GM21360 (cell line): ENCODE results near the gene CSF3.

ENCODE experiments used
- ATAC-seq: cut with Tn5 transposase; IDR thresholded peaks from one replicate; pipeline ENCODE4 v1.9.1; 2021; ENCODE audit warnings: mild to moderate bottlenecking, moderate library complexity; ENCODE audit not compliant: unreplicated experiment

CSF3 gene, protein sequence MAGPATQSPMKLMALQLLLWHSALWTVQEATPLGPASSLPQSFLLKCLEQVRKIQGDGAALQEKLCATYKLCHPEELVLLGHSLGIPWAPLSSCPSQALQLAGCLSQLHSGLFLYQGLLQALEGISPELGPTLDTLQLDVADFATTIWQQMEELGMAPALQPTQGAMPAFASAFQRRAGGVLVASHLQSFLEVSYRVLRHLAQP

DNA sequence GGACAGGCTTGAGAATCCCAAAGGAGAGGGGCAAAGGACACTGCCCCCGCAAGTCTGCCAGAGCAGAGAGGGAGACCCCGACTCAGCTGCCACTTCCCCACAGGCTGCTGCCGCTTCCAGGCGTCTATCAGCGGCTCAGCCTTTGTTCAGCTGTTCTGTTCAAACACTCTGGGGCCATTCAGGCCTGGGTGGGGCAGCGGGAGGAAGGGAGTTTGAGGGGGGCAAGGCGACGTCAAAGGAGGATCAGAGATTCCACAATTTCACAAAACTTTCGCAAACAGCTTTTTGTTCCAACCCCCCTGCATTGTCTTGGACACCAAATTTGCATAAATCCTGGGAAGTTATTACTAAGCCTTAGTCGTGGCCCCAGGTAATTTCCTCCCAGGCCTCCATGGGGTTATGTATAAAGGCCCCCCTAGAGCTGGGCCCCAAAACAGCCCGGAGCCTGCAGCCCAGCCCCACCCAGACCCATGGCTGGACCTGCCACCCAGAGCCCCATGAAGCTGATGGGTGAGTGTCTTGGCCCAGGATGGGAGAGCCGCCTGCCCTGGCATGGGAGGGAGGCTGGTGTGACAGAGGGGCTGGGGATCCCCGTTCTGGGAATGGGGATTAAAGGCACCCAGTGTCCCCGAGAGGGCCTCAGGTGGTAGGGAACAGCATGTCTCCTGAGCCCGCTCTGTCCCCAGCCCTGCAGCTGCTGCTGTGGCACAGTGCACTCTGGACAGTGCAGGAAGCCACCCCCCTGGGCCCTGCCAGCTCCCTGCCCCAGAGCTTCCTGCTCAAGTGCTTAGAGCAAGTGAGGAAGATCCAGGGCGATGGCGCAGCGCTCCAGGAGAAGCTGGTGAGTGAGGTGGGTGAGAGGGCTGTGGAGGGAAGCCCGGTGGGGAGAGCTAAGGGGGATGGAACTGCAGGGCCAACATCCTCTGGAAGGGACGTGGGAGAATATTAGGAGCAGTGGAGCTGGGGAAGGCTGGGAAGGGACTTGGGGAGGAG, at the start of gene CSF3:
CSF3 (plus strand) TSS at position 436 of the 993 bp plus-strand sequence; CDS start at position 471, 35 bp downstream.
- no peak for ATAC-seq

DNA sequence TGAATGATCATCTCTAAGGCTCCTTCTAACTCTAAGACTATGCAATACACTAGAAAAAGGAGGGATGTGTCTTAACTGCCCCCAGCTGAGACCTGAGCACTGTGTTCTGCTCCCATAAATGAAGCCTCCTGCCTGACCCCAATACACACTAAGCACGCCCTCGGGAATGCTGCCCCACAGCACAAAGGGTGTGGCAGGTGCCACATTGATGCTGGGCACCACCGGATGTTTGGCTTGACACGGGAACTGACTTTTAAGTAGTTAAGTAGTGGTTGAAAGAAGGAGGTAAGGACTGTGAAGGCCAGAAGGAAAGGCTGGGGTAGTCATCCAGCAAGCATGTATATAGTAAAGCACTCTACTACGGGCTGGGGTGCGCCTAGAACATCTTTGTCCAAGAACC, 48.5 kb upstream of the CSF3 start:
- no peak for ATAC-seq

- ATAC-seq, result no peak
These were observed 46.5 kb upstream of the CSF3 start for GRCh38 chr17:39968761-39969160.

- ATAC-seq, result no peak
These were observed 45.9 kb upstream of the CSF3 start for GRCh38 chr17:39969375-39969774.

GRCh38 chr17:39970157-39970692, 45.0 kb upstream of the CSF3 start:
- ATAC-seq, result no peak

GRCh38 chr17:39971076-39971603, 44.1 kb upstream of the CSF3 start:
- no peak for ATAC-seq

DNA sequence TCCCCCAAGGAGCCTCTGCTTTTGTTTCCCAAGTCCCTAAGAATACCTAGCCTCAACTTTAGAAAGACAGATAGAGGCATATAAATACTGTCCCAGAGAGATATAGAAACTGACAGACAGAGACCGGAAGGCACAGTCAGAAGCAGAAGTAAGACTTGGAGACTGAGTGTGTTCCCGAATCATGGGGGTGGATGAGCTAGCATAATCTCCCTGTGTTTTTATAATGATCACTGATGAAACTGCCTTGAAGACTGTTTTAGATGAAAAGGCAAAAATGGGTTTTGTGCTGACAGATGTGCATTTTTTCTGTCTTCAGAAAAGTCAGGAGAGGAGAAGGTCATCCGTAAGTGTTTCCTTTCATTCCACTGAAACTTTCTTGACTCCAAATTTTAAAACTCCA, 43.0 kb upstream of the CSF3 start:
- no peak for ATAC-seq

DNA sequence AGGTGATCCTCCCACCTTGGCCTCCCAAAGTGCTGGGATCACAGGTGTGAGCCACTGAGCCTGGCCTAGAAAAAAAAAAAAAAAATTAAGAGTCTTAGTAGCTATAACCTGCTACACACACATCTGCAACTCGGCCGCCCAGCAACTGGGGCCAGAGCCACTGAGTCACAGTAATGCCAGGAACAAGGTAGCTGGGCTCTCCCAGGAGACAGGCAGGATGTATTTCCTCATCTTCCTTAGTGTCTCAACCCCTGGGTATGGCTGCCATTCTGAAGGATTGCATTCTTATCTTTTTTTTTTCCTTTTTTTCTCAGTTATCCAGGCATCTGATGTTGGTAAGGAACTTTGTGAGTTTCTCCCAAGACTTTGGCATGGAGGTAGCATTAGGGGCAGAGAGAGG, 41.7 kb upstream of the CSF3 start:
- ATAC-seq, result no peak

DNA sequence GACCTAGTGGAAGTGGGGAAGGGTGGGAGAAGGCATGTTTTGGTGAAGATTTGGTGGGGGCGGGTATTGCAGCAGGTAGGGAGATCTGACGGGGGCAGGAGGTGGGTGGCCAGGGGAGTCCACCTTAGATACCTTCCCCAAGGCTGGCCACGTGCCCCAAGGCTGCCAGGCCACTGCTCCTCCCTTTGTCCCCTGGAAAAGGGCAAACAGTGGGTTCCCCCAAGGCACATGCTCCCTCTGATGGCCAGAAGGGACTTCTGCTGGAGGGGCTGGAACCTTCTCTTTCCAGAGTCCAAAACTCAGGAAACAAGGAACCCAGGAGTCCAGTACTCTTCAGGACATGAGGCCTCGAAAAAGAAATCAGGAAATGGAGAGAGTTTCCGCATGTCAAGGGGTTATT, 40.8 kb upstream of the CSF3 start:
- ATAC-seq, result no peak

- ATAC-seq, result no peak
These were observed 39.4 kb upstream of the CSF3 start for GRCh38 chr17:39975801-39976200.

DNA sequence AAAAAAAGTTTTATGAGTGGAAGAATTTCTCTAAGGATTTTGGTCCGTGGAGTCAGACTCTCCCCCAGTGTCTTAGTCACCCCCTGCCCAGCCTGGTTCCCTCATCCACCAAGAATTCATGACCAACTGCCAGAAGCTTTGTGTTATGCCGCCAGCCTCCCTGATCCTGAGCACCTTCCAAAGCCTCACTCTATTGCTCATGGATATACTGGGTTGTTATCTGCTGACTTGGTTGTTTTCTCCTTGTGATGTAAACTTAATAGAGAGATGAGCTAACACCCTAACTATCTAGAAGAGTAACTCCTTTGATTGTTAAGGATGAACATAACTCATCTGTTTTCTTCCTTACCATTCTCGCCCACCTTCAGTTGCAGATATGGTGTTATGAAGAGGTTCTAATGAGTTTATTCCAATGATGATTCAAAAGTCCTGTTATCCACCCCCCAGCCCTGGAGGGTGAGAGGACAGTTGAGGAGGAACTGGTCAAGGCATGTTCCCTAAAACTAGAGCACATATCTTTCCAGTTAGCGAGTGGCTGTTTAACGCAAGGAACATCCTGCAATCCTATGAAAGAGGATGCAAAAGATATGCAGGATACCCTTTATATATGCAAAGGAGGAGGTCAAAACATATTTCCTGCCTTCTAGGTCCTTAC, 36.1 kb upstream of the CSF3 start:
- ATAC-seq, result no peak

DNA sequence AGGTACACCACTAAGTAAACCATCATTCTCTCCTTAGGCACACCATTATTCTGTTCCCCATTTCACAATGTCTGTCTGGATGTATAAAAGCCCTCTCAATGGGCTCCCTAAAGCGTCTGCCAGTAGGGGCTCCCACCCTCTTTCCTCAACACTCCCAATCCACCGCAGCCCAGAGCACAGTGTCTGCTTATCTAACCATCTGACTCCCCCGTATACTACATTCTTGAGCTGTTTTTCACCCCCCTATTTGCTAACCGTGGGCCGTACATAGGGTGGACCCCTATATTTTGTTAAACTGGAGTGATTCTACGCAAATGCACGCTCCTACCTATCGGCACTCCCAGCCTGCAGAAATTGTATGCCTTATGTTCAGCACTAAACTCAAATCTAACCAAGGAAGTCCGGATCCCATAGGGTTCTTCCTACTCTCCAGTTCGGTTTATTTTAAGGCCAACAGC, 35.3 kb upstream of the CSF3 start:
- ATAC-seq, result peak; percentile 18

DNA sequence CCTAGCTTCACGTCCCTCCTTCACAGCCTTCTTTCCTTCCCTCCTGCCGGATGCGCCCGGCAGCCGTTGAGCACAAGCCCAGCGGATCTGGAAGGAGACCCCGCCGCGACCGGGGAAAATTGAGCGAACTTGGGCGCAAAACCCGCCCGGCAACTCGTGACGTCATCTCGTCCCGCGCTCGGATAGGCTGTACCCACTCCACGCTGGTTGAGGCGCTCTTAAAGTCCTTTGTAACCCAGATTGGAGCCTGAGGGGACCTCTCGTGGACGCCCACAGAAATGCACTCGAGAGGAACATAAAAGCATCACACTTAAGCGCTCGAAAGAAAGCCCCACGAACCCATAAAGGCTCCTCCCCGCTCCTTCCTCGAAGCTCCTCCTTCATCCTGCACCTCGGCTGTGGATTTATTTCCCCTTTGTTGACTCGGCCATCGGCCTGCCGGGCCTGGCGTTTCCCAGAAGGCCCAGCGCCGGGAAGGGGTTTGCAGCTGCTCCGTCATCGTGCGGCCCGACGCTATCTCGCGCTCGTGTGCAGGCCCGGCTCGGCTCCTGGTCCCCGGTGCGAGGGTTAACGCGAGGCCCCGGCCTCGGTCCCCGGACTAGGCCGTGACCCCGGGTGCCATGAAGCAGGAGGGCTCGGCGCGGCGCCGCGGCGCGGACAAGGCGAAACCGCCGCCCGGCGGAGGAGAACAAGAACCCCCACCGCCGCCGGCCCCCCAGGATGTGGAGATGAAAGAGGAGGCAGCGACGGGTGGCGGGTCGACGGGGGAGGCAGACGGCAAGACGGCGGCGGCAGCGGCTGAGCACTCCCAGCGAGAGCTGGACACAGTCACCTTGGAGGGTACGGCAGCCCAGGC, 34.7 kb upstream of the CSF3 start, which contains the start of gene PSMD3:
PSMD3 (plus strand) TSS at position 457 of the 856 bp plus-strand sequence; CDS start at position 621, 164 bp downstream.
- peak; percentile 88 for ATAC-seq

GRCh38 chr17:39981207-39981741, 34.0 kb upstream of the CSF3 start:
- no peak for ATAC-seq

DNA sequence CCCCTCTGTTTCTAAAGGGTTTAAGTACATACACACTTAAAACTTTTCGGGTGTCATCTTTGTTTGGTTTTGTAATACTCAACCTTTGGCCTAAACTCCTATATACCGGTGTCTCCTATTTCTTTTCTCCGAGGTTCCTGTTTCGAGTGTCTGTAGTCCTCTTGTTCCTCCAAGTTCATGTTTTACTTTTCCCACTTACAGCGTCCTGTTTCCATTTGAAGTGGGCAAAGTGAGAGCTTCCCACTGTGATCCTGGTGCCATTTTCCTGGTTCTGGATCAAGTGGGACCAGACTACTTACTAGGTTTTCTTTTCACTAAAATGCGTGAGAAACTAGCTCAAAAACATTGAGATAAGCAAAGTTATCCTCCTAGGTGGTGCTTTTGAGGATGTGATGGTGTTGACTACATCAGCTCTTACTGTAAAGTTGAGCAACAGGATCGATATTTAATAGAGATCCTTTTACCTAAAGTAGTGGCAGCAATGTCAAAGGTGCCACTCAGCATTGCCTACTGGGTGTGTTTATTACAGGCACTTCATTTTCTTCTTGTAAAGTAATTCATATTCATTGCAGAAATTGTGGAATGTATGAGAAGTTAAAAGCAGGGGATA, 33.4 kb upstream of the CSF3 start:
- ATAC-seq, result no peak

DNA sequence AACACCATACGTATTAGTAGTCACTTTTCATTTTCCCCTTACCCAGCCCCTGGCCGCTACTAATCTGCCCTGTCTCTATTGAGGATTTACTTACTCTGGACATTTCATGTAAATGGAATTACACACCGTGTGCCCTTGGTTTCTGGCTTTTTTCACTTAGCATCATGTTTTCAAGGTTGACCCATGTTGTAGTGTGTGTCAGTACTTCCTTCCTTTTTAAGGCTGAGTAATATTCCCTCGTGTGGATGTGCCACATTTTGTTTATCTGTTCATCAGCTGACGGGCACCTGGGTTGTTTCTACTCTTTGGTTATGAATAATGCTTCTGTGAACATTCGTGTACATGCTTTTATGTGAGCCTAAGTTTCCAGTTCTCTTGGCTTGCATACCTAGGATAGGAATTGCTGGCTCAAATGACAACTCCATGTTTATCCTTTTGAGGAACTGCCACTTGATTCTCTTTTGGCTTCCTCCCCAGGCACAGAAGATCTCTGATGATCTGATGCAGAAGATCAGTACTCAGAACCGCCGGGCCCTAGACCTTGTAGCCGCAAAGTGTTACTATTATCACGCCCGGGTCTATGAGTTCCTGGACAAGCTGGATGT, 26.9 kb upstream of the CSF3 start:
- no peak for ATAC-seq

- ATAC-seq, result no peak
These were observed 20.8 kb upstream of the CSF3 start for GRCh38 chr17:39994448-39994847.

- ATAC-seq, result no peak
These were observed 19.8 kb upstream of the CSF3 start for GRCh38 chr17:39995438-39995837.

DNA sequence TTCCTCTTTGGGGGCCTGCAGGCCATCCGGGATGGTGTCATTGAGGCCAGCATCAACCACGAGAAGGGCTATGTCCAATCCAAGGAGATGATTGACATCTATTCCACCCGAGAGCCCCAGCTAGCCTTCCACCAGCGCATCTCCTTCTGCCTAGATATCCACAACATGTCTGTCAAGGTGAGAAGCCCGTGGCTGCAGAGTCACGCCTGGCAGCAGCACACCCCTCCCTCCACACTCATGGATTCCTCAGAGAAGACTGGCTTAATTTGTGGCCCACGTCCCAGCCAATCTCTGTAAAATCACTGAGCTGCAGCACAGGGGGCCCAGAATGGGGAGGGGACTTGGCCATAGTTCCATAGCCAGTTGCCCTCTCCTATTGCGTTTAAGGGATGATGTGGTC, 19.1 kb upstream of the CSF3 start:
- ATAC-seq, result no peak
